Astrocyte of the spinal cord (primary cell): ENCODE data around the gene ONECUT2.

ENCODE experiments used
- DNase-seq: peaks from one replicate; pipeline ENCODE4 v3.0.0; 2011; ENCODE audit warnings: low read depth, low spot score
- H3K4me3 ChIP-seq: 2 replicates; pipeline ENCODE4 v1.5.1; 2011; ENCODE audit warnings: low read depth, mild to moderate bottlenecking, low read length, moderate library complexity
- in situ Hi-C: cut with HindIII; loops from 2 replicates; pipeline ENCODE4 v1.10.0; 2017; ENCODE audit warnings: low sequenced_read_pairs
- TF ChIP-seq, protein P1 (sequence below): IDR thresholded peaks from 2 replicates; pipeline ENCODE4 v1.5.1; 2012; ENCODE audit warnings: low read depth, mild to moderate bottlenecking, low read length, inconsistent platforms

The ONECUT2 gene

DNA sequence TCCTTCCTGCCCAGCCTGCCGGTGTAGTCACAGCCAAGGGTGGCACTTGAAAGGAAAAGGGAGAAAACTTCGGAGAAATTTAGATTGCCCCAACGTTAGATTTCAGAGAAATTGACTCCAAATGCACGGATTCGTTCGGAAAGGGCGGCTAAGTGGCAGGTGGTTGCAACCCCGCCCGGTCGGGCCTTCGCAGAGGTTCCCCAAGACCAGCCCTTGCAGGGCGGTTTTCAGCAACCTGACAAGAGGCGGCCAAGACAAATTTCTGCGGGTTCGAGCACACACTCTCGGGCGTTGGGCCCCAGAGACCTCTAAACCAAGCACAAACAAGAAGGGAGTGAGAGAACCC, 4.8 kb downstream of the ONECUT2 start:
- TF ChIP-seq, protein P1, sequence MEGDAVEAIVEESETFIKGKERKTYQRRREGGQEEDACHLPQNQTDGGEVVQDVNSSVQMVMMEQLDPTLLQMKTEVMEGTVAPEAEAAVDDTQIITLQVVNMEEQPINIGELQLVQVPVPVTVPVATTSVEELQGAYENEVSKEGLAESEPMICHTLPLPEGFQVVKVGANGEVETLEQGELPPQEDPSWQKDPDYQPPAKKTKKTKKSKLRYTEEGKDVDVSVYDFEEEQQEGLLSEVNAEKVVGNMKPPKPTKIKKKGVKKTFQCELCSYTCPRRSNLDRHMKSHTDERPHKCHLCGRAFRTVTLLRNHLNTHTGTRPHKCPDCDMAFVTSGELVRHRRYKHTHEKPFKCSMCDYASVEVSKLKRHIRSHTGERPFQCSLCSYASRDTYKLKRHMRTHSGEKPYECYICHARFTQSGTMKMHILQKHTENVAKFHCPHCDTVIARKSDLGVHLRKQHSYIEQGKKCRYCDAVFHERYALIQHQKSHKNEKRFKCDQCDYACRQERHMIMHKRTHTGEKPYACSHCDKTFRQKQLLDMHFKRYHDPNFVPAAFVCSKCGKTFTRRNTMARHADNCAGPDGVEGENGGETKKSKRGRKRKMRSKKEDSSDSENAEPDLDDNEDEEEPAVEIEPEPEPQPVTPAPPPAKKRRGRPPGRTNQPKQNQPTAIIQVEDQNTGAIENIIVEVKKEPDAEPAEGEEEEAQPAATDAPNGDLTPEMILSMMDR = no peak
- DNase-seq = no peak
- in situ Hi-C loops = no loop called here
- H3K4me3 ChIP-seq = no peak overlapping the region

DNA sequence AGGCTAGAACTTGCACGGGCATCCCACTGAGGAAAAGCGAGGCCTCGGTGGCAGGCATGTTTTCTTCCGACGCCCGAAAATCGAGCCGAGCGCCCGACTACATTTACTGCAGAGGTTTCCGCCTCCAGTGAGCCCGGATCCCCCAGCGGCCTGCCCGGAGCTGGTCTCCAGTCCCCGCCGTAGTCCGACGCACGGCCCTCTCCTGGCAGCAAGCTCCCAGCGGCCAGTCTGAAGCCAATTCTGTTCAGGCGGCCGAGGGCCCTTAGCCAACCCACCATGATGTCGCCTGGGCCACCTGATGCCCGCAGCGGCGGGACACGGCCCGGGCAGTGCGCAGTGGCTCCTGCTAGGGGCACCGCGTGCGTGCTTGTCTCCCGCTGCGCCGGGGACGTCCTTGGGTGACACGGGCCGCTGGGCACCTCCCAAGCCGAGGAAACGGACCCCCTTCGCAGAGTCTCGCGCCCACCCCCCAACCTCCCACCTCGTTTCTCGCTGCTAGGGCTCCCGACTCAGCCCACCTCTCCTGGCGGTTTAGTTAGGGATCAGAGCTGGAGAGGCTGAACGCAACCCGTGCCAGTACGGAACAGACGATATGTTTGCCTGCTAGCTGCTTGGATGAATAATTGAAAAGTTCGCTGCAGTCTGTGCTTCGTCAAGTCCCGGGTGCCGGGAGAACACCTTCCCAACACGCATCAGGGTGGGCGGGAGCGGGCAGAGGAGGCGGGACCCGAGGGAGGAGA, 5.3 kb downstream of the ONECUT2 start:
- TF ChIP-seq, protein P1 = no peak
- in situ Hi-C loops = no loop called here
- no peak overlapping the region for H3K4me3 ChIP-seq
- DNase-seq = no peak

DNA sequence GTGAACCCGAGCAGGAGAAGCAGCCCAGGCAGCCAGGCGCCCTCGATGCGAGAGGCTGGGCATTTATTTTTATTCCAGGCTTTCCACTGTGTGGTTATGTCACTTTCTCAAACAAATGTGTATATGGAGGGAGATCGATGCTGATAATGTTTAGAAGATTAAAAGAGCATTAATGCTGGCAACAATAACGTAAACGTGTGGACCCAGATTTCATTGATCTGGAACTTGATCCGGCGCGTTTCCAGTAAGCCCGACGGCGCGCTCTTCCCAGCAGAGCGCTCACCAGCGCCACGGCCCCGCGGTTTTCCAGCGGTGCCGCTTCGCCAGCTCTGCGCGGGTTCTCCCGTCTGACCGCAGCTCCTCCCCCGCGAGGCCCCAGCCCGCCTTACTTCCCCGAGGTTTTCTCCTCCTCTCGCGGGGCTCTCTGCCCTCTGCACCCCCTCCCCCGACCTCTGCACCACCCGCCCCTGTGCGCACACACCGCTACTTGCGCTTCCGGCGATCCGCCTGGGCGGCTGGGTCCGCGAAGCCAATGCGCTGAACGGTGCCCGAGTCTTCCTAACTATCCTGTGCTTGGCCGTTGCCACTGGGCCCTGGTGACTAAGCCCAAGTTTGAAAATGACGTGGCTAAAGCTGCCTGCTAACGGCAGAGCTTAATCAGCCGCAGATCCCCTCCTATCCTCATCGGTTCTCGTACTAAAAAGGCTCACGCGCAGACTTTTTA, 6.1 kb downstream of the ONECUT2 start:
- in situ Hi-C loops = no loop called here
- TF ChIP-seq, protein P1 = no peak

DNA sequence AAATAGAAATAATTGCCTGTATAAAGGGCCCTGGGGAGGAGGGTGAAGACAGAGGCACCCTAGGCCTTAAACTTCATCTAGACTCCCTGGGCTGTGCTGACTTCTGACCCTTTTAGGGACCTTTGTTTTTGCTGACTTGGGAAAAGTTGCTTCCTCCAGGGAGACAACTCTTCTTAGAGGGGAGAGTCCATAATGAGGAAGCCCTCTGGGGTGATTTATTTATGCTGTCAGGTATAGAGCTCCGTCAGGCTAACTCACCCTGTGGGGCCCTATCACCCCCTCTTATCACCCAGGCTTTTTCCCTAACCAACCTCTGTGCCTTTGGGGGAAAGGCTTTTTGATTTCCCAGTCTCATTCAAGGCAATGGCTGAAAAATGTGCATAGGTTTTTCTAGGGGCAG, 8.1 kb downstream of the ONECUT2 start:
- TF ChIP-seq, protein P1 = no peak
- in situ Hi-C loops = no loop called here
- H3K4me3 ChIP-seq = no peak overlapping the region
- no peak for DNase-seq

More for the DNA sequence above, 6.1 kb downstream of the ONECUT2 start:
- no peak for DNase-seq
- peak overlapping the region; percentile 10 for H3K4me3 ChIP-seq

DNA sequence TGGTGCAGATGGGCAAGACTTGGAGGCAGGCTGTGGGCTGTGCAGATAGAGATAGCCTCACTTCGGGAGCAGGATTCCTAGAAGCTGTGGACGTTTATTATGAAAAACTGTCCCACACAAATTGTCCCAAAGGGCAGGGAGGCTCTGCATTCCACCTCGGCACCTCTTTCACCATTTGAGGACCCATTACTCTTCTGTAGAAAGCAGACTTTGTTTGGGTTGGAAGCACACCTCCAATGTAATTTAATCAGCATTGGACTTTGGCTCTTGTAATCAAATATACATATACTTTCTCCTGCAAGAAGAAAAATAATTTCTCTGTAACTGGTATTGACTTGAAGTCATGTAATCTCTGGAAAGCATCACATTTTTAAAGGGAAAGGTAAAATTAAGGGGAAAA, 8.5 kb downstream of the ONECUT2 start:
- TF ChIP-seq, protein P1 = no peak
- in situ Hi-C loops = no loop called here
- H3K4me3 ChIP-seq = no peak overlapping the region
- no peak for DNase-seq

DNA sequence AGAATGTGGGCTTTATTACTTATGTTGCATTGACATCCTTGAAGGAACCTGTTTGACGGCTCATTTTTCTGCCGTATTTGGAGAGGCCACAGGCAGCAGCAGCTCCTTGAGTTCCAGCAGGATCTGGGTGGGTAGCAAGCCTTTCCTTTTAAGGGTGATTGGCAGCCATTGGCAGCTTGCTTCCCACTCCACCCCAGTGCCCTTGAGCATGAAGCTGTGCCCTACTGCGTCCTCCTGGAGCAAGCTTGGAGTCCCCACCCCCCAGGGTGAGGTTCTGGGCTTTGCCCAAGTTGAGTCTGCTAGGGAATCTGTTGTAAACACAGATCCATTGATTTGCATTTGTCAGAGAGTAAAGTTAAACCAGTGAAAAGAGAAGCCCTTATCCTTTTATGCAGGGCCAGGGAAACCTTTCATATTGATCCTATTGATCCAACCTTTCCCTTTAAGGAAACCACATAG, 9.2 kb downstream of the ONECUT2 start:
- no peak overlapping the region for H3K4me3 ChIP-seq
- in situ Hi-C loops = no loop called here
- TF ChIP-seq, protein P1 = no peak
- no peak for DNase-seq
